RWPE2 (cell line): ENCODE measurements around the gene CBX4.

ENCODE experiments used
- ATAC-seq: fragments of 200-7000 bp; cut with Tn5 transposase; 3 replicates; pipeline ENCODE4 v1.9.1; 2021; ENCODE audit warnings: low read depth
- DNase-seq: peaks from one replicate; pipeline ENCODE4 v3.0.0-alpha.2; 2020; ENCODE audit warnings: low spot score
- H3K27ac ChIP-seq: fragments of 450-650 bp; 2 replicates; pipeline ENCODE4 v1.5.1; 2017; ENCODE audit warnings: mild to moderate bottlenecking; ENCODE audit not compliant: poor library complexity, severe bottlenecking
- H3K27me3 ChIP-seq: fragments of 250-450 bp; sonication (Bioruptor Pico); 2 replicates; pipeline ENCODE4 v1.5.1; 2021; ENCODE audit warnings: mild to moderate bottlenecking, moderate library complexity; ENCODE audit not compliant: insufficient read depth, poor library complexity, severe bottlenecking
- H3K36me3 ChIP-seq: fragments of 250-450 bp; sonication (Bioruptor Pico); 2 replicates; pipeline ENCODE4 v1.5.1; 2020; ENCODE audit warnings: low read depth, mild to moderate bottlenecking, moderate library complexity
- H3K4me1 ChIP-seq: fragments of 250-450 bp; sonication (Bioruptor Pico); 2 replicates; pipeline ENCODE4 v1.5.1; 2021; ENCODE audit warnings: mild to moderate bottlenecking, moderate library complexity; ENCODE audit not compliant: insufficient read depth, poor library complexity, severe bottlenecking
- H3K4me3 ChIP-seq: fragments of 250-450 bp; sonication (Bioruptor Pico); 2 replicates; pipeline ENCODE4 v1.5.1; 2021; ENCODE audit warnings: mild to moderate bottlenecking, moderate library complexity; ENCODE audit not compliant: severe bottlenecking
- H3K9me3 ChIP-seq: fragments of 250-450 bp; sonication (Bioruptor Pico); 2 replicates; pipeline ENCODE4 v1.5.1; 2021; ENCODE audit warnings: mild to moderate bottlenecking, moderate library complexity; ENCODE audit not compliant: severe bottlenecking
- CTCF ChIP-seq: fragments of 450-650 bp; IDR thresholded peaks from one replicate; pipeline ENCODE4 v1.5.1; 2017; ENCODE audit warnings: mild to moderate bottlenecking, moderate library complexity; ENCODE audit not compliant: poor library complexity, severe bottlenecking

CBX4 gene

GRCh38 chr17:79865351-79866210 lies 26.3 kb upstream of the CBX4 start:
- Histone ChIP-seq H3K27me3 (no peaks in the 10 kb centered on the region), H3K36me3 (no peaks in the 10 kb centered on the region), H3K4me3 (no peak overlapping the region), H3K27ac (no peak overlapping the region), H3K9me3 (no peaks in the 10 kb centered on the region), H3K4me1 (peaks cover 3% of the 10 kb centered on the region)
- no peak for ATAC-seq
- no peak for TF ChIP-seq CTCF
- no peak for DNase-seq

- Histone ChIP-seq H3K36me3 (no peaks in the 10 kb centered on the region), H3K27me3 (no peaks in the 10 kb centered on the region), H3K4me1 (peaks cover 3% of the 10 kb centered on the region), H3K9me3 (no peaks in the 10 kb centered on the region), H3K4me3 (no peak overlapping the region), H3K27ac (no peak overlapping the region)
- no peak for TF ChIP-seq CTCF
- no peak for DNase-seq
- ATAC-seq = no peak
Measured at GRCh38 chr17:79864617-79865250, 25.5 kb upstream of the CBX4 start.

- no peak for TF ChIP-seq CTCF
- H3K9me3 ChIP-seq = no peaks in the 10 kb centered on the region
- peaks cover 3% of the 10 kb centered on the region for H3K4me1 ChIP-seq
- DNase-seq = no peak
- no peaks in the 10 kb centered on the region for H3K27me3 ChIP-seq
- no peak overlapping the region for H3K4me3 ChIP-seq
- H3K27ac ChIP-seq = no peak overlapping the region
- no peaks in the 10 kb centered on the region for H3K36me3 ChIP-seq
- ATAC-seq = no peak
Measured at GRCh38 chr17:79864147-79864546, 24.9 kb upstream of the CBX4 start.

GRCh38 chr17:79862771-79863440 lies 23.7 kb upstream of the CBX4 start:
- Histone ChIP-seq H3K27ac (no peak overlapping the region), H3K27me3 (no peaks in the 10 kb centered on the region), H3K4me3 (no peak overlapping the region), H3K36me3 (no peaks in the 10 kb centered on the region), H3K9me3 (no peaks in the 10 kb centered on the region), H3K4me1 (peaks cover 3% of the 10 kb centered on the region)
- TF ChIP-seq CTCF = no peak
- no peak for ATAC-seq
- no peak for DNase-seq
